Measurements from ENCODE around the gene COL1A1.
A peak's percentile ranks its signal among the peaks of the same experiment; 100 is the strongest.

The COL1A1 gene

GRCh38 chr17:50181144-50181543 lies 20.3 kb downstream of the COL1A1 start:
- H3K4me1 ChIP-seq (ENCODE audit: control insufficient read depth, low read depth, low read length), result peaks cover 21% of the 10 kb centered on the region
- no peak overlapping the region for H3K4me3 ChIP-seq (ENCODE audit: low read length)
- no peak overlapping the region for H3K27ac ChIP-seq (ENCODE audit: low read length)
- no peaks in the 10 kb centered on the region for H3K36me3 ChIP-seq (ENCODE audit: control insufficient read depth, low read depth, low read length)
- H3K9ac ChIP-seq (ENCODE audit: low read length), result no peak overlapping the region
- no peaks in the 10 kb centered on the region for H3K9me3 ChIP-seq (ENCODE audit: control insufficient read depth, low read depth, low read length)
- H3K27me3 ChIP-seq (ENCODE audit: control insufficient read depth, insufficient read depth, low read length), result peaks cover 5% of the 10 kb centered on the region

GRCh38 chr17:50180620-50181019 lies 20.8 kb downstream of the COL1A1 start:
- Histone ChIP-seq H3K27ac (ENCODE audit: low read length) (no peak overlapping the region), H3K27me3 (ENCODE audit: control insufficient read depth, insufficient read depth, low read length) (peaks cover 5% of the 10 kb centered on the region), H3K9me3 (ENCODE audit: control insufficient read depth, low read depth, low read length) (no peaks in the 10 kb centered on the region), H3K4me1 (ENCODE audit: control insufficient read depth, low read depth, low read length) (peaks cover 21% of the 10 kb centered on the region), H3K4me3 (ENCODE audit: low read length) (no peak overlapping the region), H3K36me3 (ENCODE audit: control insufficient read depth, low read depth, low read length) (no peaks in the 10 kb centered on the region), H3K9ac (ENCODE audit: low read length) (no peak overlapping the region)

DNA sequence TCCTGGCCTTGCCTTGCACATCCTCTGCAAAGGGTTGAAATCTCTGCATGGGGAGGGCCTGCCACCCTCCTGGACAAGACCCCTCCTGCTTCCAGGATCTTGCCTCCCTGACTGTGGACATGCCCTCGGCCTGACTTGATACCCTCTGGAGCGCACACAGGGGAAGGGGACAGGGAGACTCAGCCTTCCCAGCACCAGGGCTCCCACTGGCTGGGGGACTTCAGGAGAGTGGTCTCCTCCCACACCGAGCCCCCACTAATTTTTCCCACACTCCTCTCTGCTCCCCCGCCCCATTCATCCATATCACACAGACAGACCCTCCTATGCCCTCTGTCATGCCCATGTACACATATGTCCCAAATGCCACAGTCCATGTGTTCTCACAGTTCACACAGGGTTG lies 21.3 kb downstream of the COL1A1 start:
- no peak overlapping the region for H3K4me3 ChIP-seq (ENCODE audit: low read length)
- no peak overlapping the region for H3K9ac ChIP-seq (ENCODE audit: low read length)
- H3K36me3 ChIP-seq (ENCODE audit: control insufficient read depth, low read depth, low read length), result no peaks in the 10 kb centered on the region
- H3K4me1 ChIP-seq (ENCODE audit: control insufficient read depth, low read depth, low read length), result peaks cover 21% of the 10 kb centered on the region
- H3K27me3 ChIP-seq (ENCODE audit: control insufficient read depth, insufficient read depth, low read length), result peaks cover 5% of the 10 kb centered on the region
- H3K27ac ChIP-seq (ENCODE audit: low read length), result no peak overlapping the region
- H3K9me3 ChIP-seq (ENCODE audit: control insufficient read depth, low read depth, low read length), result no peaks in the 10 kb centered on the region

- no peaks in the 10 kb centered on the region for H3K9me3 ChIP-seq (ENCODE audit: control insufficient read depth, low read depth, low read length)
- H3K27me3 ChIP-seq (ENCODE audit: control insufficient read depth, insufficient read depth, low read length), result peaks cover 5% of the 10 kb centered on the region
- peak overlapping the region; percentile 31 for H3K9ac ChIP-seq (ENCODE audit: low read length)
- H3K36me3 ChIP-seq (ENCODE audit: control insufficient read depth, low read depth, low read length), result no peaks in the 10 kb centered on the region
- H3K27ac ChIP-seq (ENCODE audit: low read length), result no peak overlapping the region
- peaks cover 19% of the 10 kb centered on the region for H3K4me1 ChIP-seq (ENCODE audit: control insufficient read depth, low read depth, low read length)
- peak overlapping the region; percentile 36 for H3K4me3 ChIP-seq (ENCODE audit: low read length)
Measured at GRCh38 chr17:50177983-50178834, 23.2 kb downstream of the COL1A1 start.

- H3K4me1 ChIP-seq (ENCODE audit: control insufficient read depth, low read depth, low read length), result peaks cover 19% of the 10 kb centered on the region
- H3K9me3 ChIP-seq (ENCODE audit: control insufficient read depth, low read depth, low read length), result no peaks in the 10 kb centered on the region
- H3K27me3 ChIP-seq (ENCODE audit: control insufficient read depth, insufficient read depth, low read length), result peaks cover 5% of the 10 kb centered on the region
- no peaks in the 10 kb centered on the region for H3K36me3 ChIP-seq (ENCODE audit: control insufficient read depth, low read depth, low read length)
- no peak overlapping the region for H3K27ac ChIP-seq (ENCODE audit: low read length)
- H3K4me3 ChIP-seq (ENCODE audit: low read length), result peak overlapping the region; percentile 36
- H3K9ac ChIP-seq (ENCODE audit: low read length), result no peak overlapping the region
Measured at GRCh38 chr17:50177476-50177875, 24.0 kb downstream of the COL1A1 start.

- Histone ChIP-seq H3K36me3 (ENCODE audit: control insufficient read depth, low read depth, low read length) (no peaks in the 10 kb centered on the region), H3K9me3 (ENCODE audit: control insufficient read depth, low read depth, low read length) (no peaks in the 10 kb centered on the region), H3K27ac (ENCODE audit: low read length) (no peak overlapping the region), H3K27me3 (ENCODE audit: control insufficient read depth, insufficient read depth, low read length) (peaks cover 5% of the 10 kb centered on the region), H3K9ac (ENCODE audit: low read length) (no peak overlapping the region), H3K4me3 (ENCODE audit: low read length) (no peak overlapping the region), H3K4me1 (ENCODE audit: control insufficient read depth, low read depth, low read length) (peaks cover 19% of the 10 kb centered on the region)
Measured at GRCh38 chr17:50176559-50177357, 24.7 kb downstream of the COL1A1 start.

- no peak overlapping the region for H3K4me3 ChIP-seq (ENCODE audit: low read length)
- no peak overlapping the region for H3K9ac ChIP-seq (ENCODE audit: low read length)
- H3K36me3 ChIP-seq (ENCODE audit: control insufficient read depth, low read depth, low read length), result no peaks in the 10 kb centered on the region
- no peak overlapping the region for H3K27ac ChIP-seq (ENCODE audit: low read length)
- H3K27me3 ChIP-seq (ENCODE audit: control insufficient read depth, insufficient read depth, low read length), result peaks cover 5% of the 10 kb centered on the region
- H3K4me1 ChIP-seq (ENCODE audit: control insufficient read depth, low read depth, low read length), result peaks cover 19% of the 10 kb centered on the region
- no peaks in the 10 kb centered on the region for H3K9me3 ChIP-seq (ENCODE audit: control insufficient read depth, low read depth, low read length)
Measured at GRCh38 chr17:50175035-50175807, 26.2 kb downstream of the COL1A1 start.

DNA sequence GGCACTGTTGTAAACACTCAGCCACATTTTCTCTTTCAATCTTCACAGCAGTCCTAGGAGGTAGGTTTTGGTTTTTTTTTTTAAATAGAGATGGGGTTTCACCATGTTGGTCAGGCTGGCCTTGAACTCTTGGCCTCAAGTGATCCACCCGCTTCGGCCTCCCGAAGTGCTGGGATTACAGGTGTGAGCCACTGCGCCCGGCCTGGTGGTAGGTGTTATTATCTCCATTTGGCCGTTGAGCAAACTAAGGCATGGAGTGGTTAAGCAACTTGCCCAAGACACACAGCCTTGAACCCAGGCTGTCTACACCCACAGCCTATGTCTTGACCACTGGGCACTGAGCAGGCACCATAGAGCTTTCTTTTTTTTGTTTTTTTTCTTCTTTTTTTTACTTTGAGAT lies 27.0 kb downstream of the COL1A1 start:
- H3K9ac ChIP-seq (ENCODE audit: low read length), result no peak overlapping the region
- no peak overlapping the region for H3K4me3 ChIP-seq (ENCODE audit: low read length)
- peaks cover 19% of the 10 kb centered on the region for H3K4me1 ChIP-seq (ENCODE audit: control insufficient read depth, low read depth, low read length)
- H3K27me3 ChIP-seq (ENCODE audit: control insufficient read depth, insufficient read depth, low read length), result peaks cover 5% of the 10 kb centered on the region
- H3K36me3 ChIP-seq (ENCODE audit: control insufficient read depth, low read depth, low read length), result no peaks in the 10 kb centered on the region
- no peak overlapping the region for H3K27ac ChIP-seq (ENCODE audit: low read length)
- H3K9me3 ChIP-seq (ENCODE audit: control insufficient read depth, low read depth, low read length), result no peaks in the 10 kb centered on the region

GRCh38 chr17:50173335-50173941 lies 28.0 kb downstream of the COL1A1 start:
- Histone ChIP-seq H3K27me3 (ENCODE audit: control insufficient read depth, insufficient read depth, low read length) (peaks cover 5% of the 10 kb centered on the region), H3K4me1 (ENCODE audit: control insufficient read depth, low read depth, low read length) (peaks cover 17% of the 10 kb centered on the region), H3K9me3 (ENCODE audit: control insufficient read depth, low read depth, low read length) (no peaks in the 10 kb centered on the region), H3K4me3 (ENCODE audit: low read length) (no peak overlapping the region), H3K36me3 (ENCODE audit: control insufficient read depth, low read depth, low read length) (no peaks in the 10 kb centered on the region), H3K9ac (ENCODE audit: low read length) (no peak overlapping the region), H3K27ac (ENCODE audit: low read length) (no peak overlapping the region)

- Histone ChIP-seq H3K4me3 (ENCODE audit: low read length) (no peak overlapping the region), H3K9me3 (ENCODE audit: control insufficient read depth, low read depth, low read length) (no peaks in the 10 kb centered on the region), H3K36me3 (ENCODE audit: control insufficient read depth, low read depth, low read length) (no peaks in the 10 kb centered on the region), H3K27ac (ENCODE audit: low read length) (no peak overlapping the region), H3K27me3 (ENCODE audit: control insufficient read depth, insufficient read depth, low read length) (peaks cover 5% of the 10 kb centered on the region), H3K4me1 (ENCODE audit: control insufficient read depth, low read depth, low read length) (peaks cover 12% of the 10 kb centered on the region), H3K9ac (ENCODE audit: low read length) (no peak overlapping the region)
Measured at GRCh38 chr17:50172936-50173334, 28.5 kb downstream of the COL1A1 start.

- Histone ChIP-seq H3K36me3 (ENCODE audit: control insufficient read depth, low read depth, low read length) (no peaks in the 10 kb centered on the region), H3K27ac (ENCODE audit: low read length) (no peak overlapping the region), H3K9me3 (ENCODE audit: control insufficient read depth, low read depth, low read length) (no peaks in the 10 kb centered on the region), H3K4me1 (ENCODE audit: control insufficient read depth, low read depth, low read length) (peaks cover 8% of the 10 kb centered on the region), H3K4me3 (ENCODE audit: low read length) (no peak overlapping the region), H3K9ac (ENCODE audit: low read length) (no peak overlapping the region), H3K27me3 (ENCODE audit: control insufficient read depth, insufficient read depth, low read length) (no peaks in the 10 kb centered on the region)
Measured at GRCh38 chr17:50172130-50172529, 29.3 kb downstream of the COL1A1 start.

Measured in iPS-18a (cell line).